Panc1 (cell line): ENCODE measurements around the gene MOXD1. TPM values are rescaled to one million over a fixed set of nuclear protein-coding genes. Genes with fewer than 3 reads are reported as not detected.

ENCODE experiments used
- ATAC-seq: fragments of 200-7000 bp; cut with Tn5 transposase; 2 replicates; pipeline ENCODE4 v1.9.1; 2020; ENCODE audit warnings: mild to moderate bottlenecking, moderate library complexity
- BruUV-seq: library from RNA; stranded (reverse); fragments of 400-500 nt; replicated peaks from 2 replicates; lab custom pipeline; 2021; lab: Mats Ljungman, UMichigan
- CTCF ChIA-PET: fragments of 300-600 bp; sonication (Branson Sonifier 250); formaldehyde crosslinking; loops from one replicate; lab custom pipeline; 2022; ENCODE audit warnings: antibody characterized with exemption; lab: Charles Lee
- POLR2A ChIA-PET: fragments of 300-600 bp; sonication (Branson Sonifier 250); formaldehyde crosslinking; loops from one replicate; lab custom pipeline; 2022; ENCODE audit warnings: antibody characterized with exemption; lab: Charles Lee
- DNase-seq: peaks from one replicate; pipeline ENCODE4 v3.0.0-alpha.2; 2010; ENCODE audit warnings: low read depth, low spot score
- H3K27ac ChIP-seq: 2 replicates; pipeline ENCODE4 v1.5.1; 2011; ENCODE audit warnings: mild to moderate bottlenecking, low read length, inconsistent platforms
- H3K27me3 ChIP-seq: fragments of 200-500 bp; sonication (Bioruptor generic); 2 replicates; pipeline ENCODE4 v1.6.0; 2014; ENCODE audit warnings: low read length, inconsistent platforms; ENCODE audit not compliant: control insufficient read depth, insufficient read depth
- H3K36me3 ChIP-seq: fragments of 200-500 bp; sonication (Bioruptor generic); 2 replicates; pipeline ENCODE4 v1.5.1; 2014; ENCODE audit warnings: inconsistent platforms, mild to moderate bottlenecking, low read length, moderate library complexity; ENCODE audit not compliant: control insufficient read depth, insufficient read depth
- H3K4me1 ChIP-seq: 2 replicates; pipeline ENCODE4 v1.5.1; 2011; ENCODE audit warnings: inconsistent platforms, mild to moderate bottlenecking, low read length, moderate library complexity; ENCODE audit not compliant: control insufficient read depth, insufficient read depth
- H3K4me3 ChIP-seq, 2 experiments: 2 replicates each; pipeline ENCODE4 v1.5.1; 2011 to 2012; ENCODE audit warnings: low read depth in 2 of 2, low read length in 2 of 2, mild to moderate bottlenecking in 2 of 2, inconsistent platforms in 1 of 2, moderate library complexity in 1 of 2
- H3K9me3 ChIP-seq: fragments of 200-500 bp; sonication (Bioruptor generic); 2 replicates; pipeline ENCODE4 v1.5.1; 2014; ENCODE audit warnings: low read depth, mild to moderate bottlenecking, inconsistent platforms, low read length, moderate library complexity; ENCODE audit not compliant: control insufficient read depth, insufficient read depth
- CTCF ChIP-seq: fragments of 450-650 bp; IDR thresholded peaks from 2 replicates; pipeline ENCODE4 v1.5.1; 2017; ENCODE audit warnings: mild to moderate bottlenecking
- POLR2AphosphoS5 ChIP-seq: IDR thresholded peaks from 2 replicates; pipeline ENCODE4 v1.6.1; 2012; ENCODE audit warnings: mild to moderate bottlenecking, low read depth, low read length, moderate library complexity
- REST ChIP-seq, 2 experiments: IDR thresholded peaks; 2 replicates each; pipeline ENCODE4 v1.6.1; 2011 to 2012; ENCODE audit warnings: low read depth in 2 of 2, control low read depth in 1 of 2, low read length in 1 of 2, mild to moderate bottlenecking in 1 of 2, moderate library complexity in 1 of 2; ENCODE audit not compliant: insufficient read depth in 1 of 2
- SIN3A ChIP-seq: IDR thresholded peaks from 2 replicates; pipeline ENCODE4 v1.6.1; 2012; ENCODE audit warnings: low read depth, mild to moderate bottlenecking, low read length, moderate library complexity, borderline replicate concordance; ENCODE audit not compliant: insufficient read depth
- TCF7L2 ChIP-seq: IDR thresholded peaks from 2 replicates; pipeline ENCODE4 v1.6.1; 2011; ENCODE audit warnings: mild to moderate bottlenecking, low read depth, low read length, inconsistent platforms
- in situ Hi-C: cut with HindIII; loops from 2 replicates; pipeline ENCODE4 v1.10.0; 2016; ENCODE audit warnings: low sequenced_read_pairs, low pct_unique_long_range_greater_than_20kb
- intact Hi-C: fragments of 100-400 bp; cut with micrococcal nuclease; formaldehyde crosslinking; loops from one replicate; pipeline ENCODE4 v1.10.0; 2022; ENCODE audit not compliant: unreplicated experiment
- total RNA-seq: library from RNA; stranded (reverse); gene quantifications from one replicate; pipeline ENCODE4 v1.2.1, GENCODE V29; 2021; ENCODE audit not compliant: unreplicated experiment

MOXD1 gene
- total RNA-seq, 1 experiment from 2014 or later = 0.21 TPM

GRCh38 chr6:132410830-132411229 lies 9.6 kb upstream of the MOXD1 start:
- ATAC-seq = no peak
- Histone ChIP-seq H3K27ac (no peak overlapping the region), H3K36me3 (no peaks in the 10 kb centered on the region), H3K4me3 (no peak overlapping the region), H3K9me3 (no peaks in the 10 kb centered on the region), H3K4me1 (no peaks in the 10 kb centered on the region), H3K27me3 (peaks cover 2% of the 10 kb centered on the region; the same call in 1 of the 2 replicates)
- BruUV-seq = no TSS peak
- DNase-seq = no peak
- in situ Hi-C loops = no loop called here
- ChIA-PET POLR2A (no interaction called here), CTCF (no interaction called here)
- intact Hi-C loops = no loop called here
- TF ChIP-seq POLR2AphosphoS5 = no peak
- no peak for TF ChIP-seq REST (IDR thresholded peaks at IDR 0.05; ENCODE audit: insufficient read depth in 1 of 2, low read depth in 2 of 2, low read length in 1 of 2)
- no peak for TF ChIP-seq TCF7L2

GRCh38 chr6:132405143-132405915 lies 4.1 kb upstream of the MOXD1 start:
- DNase-seq (no peak), ATAC-seq (no peak)
- H3K4me3 ChIP-seq = no peak overlapping the region
- intact Hi-C loops (no loop called here), in situ Hi-C loops (no loop called here)
- ChIA-PET POLR2A (no interaction called here), CTCF (no interaction called here)
- no peak overlapping the region for H3K27ac ChIP-seq
- no peaks in the 10 kb centered on the region for H3K36me3 ChIP-seq
- no peaks in the 10 kb centered on the region for H3K9me3 ChIP-seq
- H3K27me3 ChIP-seq = peaks cover 30% of the 10 kb centered on the region
- no peaks in the 10 kb centered on the region for H3K4me1 ChIP-seq
- no TSS peak for BruUV-seq
- TF ChIP-seq TCF7L2 = no peak
- no peak for TF ChIP-seq SIN3A
- TF ChIP-seq CTCF = no peak

- CTCF ChIA-PET = no interaction called here
- Histone ChIP-seq H3K4me1 (no peaks in the 10 kb centered on the region), H3K9me3 (no peaks in the 10 kb centered on the region), H3K27ac (no peak overlapping the region), H3K4me3 (no peak overlapping the region), H3K36me3 (no peaks in the 10 kb centered on the region), H3K27me3 (peaks cover 36% of the 10 kb centered on the region)
- BruUV-seq = no TSS peak
- no peak for ATAC-seq
- POLR2A ChIA-PET = no interaction called here
- intact Hi-C loops = no loop called here
- no peak for TF ChIP-seq POLR2AphosphoS5
- TF ChIP-seq TCF7L2 = no peak
- TF ChIP-seq CTCF = no peak
- TF ChIP-seq SIN3A = no peak
- no peak for TF ChIP-seq REST (IDR thresholded peaks at IDR 0.05; ENCODE audit: insufficient read depth in 1 of 2, low read depth in 2 of 2, low read length in 1 of 2)
- DNase-seq = no peak
- in situ Hi-C loops = no loop called here
These were observed 3.5 kb upstream of the MOXD1 start for GRCh38 chr6:132404736-132405135.
